SJSA1 (cell line): Measurements from ENCODE around the gene JCAD. TPM values are rescaled to one million over a fixed set of nuclear protein-coding genes. Genes with fewer than 3 reads are reported as not detected.
A peak's percentile ranks its signal among the peaks of the same experiment; 100 is the strongest.

Experiments used
- DNase-seq, 2 experiments: peaks; one replicate each; pipeline ENCODE4 v3.0.0-alpha.2; 2015 to 2020; ENCODE audit warnings: low spot score in 2 of 2, low read depth in 1 of 2
- H3K27ac ChIP-seq: fragments of 250-450 bp; sonication (Bioruptor Pico); 2 replicates; pipeline ENCODE4 v1.5.1; 2020; ENCODE audit warnings: mild to moderate bottlenecking, moderate library complexity
- H3K27me3 ChIP-seq: fragments of 250-450 bp; sonication (Bioruptor Pico); replicated peaks from 2 replicates; pipeline ENCODE4 v1.5.1; 2020; ENCODE audit warnings: mild to moderate bottlenecking, moderate library complexity
- H3K36me3 ChIP-seq: fragments of 250-450 bp; sonication (Bioruptor Pico); 2 replicates; pipeline ENCODE4 v1.5.1; 2020; ENCODE audit warnings: mild to moderate bottlenecking
- H3K4me1 ChIP-seq: fragments of 250-450 bp; sonication (Bioruptor Pico); replicated peaks from 2 replicates; pipeline ENCODE4 v1.6.1; 2021; ENCODE audit warnings: mild to moderate bottlenecking
- H3K4me3 ChIP-seq: fragments of 250-450 bp; sonication (Bioruptor Pico); 2 replicates; pipeline ENCODE4 v1.5.1; 2020; ENCODE audit warnings: mild to moderate bottlenecking
- H3K9me3 ChIP-seq: fragments of 250-450 bp; sonication (Bioruptor Pico); replicated peaks from 2 replicates; pipeline ENCODE4 v1.5.1; 2020; ENCODE audit warnings: mild to moderate bottlenecking
- total RNA-seq: library from RNA; depleted of rRNA; stranded (reverse); fragments of >200 nt; shearing (Covaris generic); gene quantifications from 2 replicates; pipeline ENCODE4 v1.2.3, GENCODE V29; 2014

The JCAD gene
- total RNA-seq, 1 experiment from 2014 or later: 24.9 TPM

GRCh38 chr10:30088178-30088577 is 28.8 kb upstream of the JCAD start:
- Histone ChIP-seq H3K4me3 (no peak overlapping the region), H3K27me3 (no peaks in the 10 kb centered on the region), H3K9me3 (0 out of 2 replicates have a peak, but pooled peaks cover 3% of the 10 kb centered on the region), H3K36me3 (no peaks in the 10 kb centered on the region), H3K27ac (no peak overlapping the region), H3K4me1 (peaks cover 7% of the 10 kb centered on the region; the same call in 1 of the 2 replicates)
- DNase-seq: no peak

GRCh38 chr10:30083934-30084333 is 24.5 kb upstream of the JCAD start:
- Histone ChIP-seq H3K4me1 (no peaks in the 10 kb centered on the region), H3K4me3 (no peak overlapping the region), H3K36me3 (no peaks in the 10 kb centered on the region), H3K9me3 (0 out of 2 replicates have a peak, but pooled peaks cover 3% of the 10 kb centered on the region), H3K27me3 (no peaks in the 10 kb centered on the region), H3K27ac (no peak overlapping the region)
- DNase-seq: no peak

GRCh38 chr10:30081182-30081581 is 21.8 kb upstream of the JCAD start:
- no peak for DNase-seq
- H3K4me3 ChIP-seq: no peak overlapping the region
- no peaks in the 10 kb centered on the region for H3K27me3 ChIP-seq
- no peak overlapping the region for H3K27ac ChIP-seq
- H3K36me3 ChIP-seq: no peaks in the 10 kb centered on the region
- 0 out of 2 replicates have a peak, but pooled peaks cover 3% of the 10 kb centered on the region for H3K9me3 ChIP-seq
- H3K4me1 ChIP-seq: no peaks in the 10 kb centered on the region

GRCh38 chr10:30080161-30080560 is 20.8 kb upstream of the JCAD start:
- H3K4me1 ChIP-seq: no peaks in the 10 kb centered on the region
- DNase-seq: no peak
- 0 out of 2 replicates have a peak, but pooled peaks cover 3% of the 10 kb centered on the region for H3K9me3 ChIP-seq
- no peak overlapping the region for H3K27ac ChIP-seq
- no peaks in the 10 kb centered on the region for H3K36me3 ChIP-seq
- no peaks in the 10 kb centered on the region for H3K27me3 ChIP-seq
- no peak overlapping the region for H3K4me3 ChIP-seq

- no peak overlapping the region for H3K4me3 ChIP-seq
- no peaks in the 10 kb centered on the region for H3K4me1 ChIP-seq
- no peaks in the 10 kb centered on the region for H3K27me3 ChIP-seq
- H3K9me3 ChIP-seq: 0 out of 2 replicates have a peak, but pooled peaks cover 3% of the 10 kb centered on the region
- no peaks in the 10 kb centered on the region for H3K36me3 ChIP-seq
- no peak for DNase-seq
- no peak overlapping the region for H3K27ac ChIP-seq
These were observed 20.0 kb upstream of the JCAD start for GRCh38 chr10:30079408-30079807.

GRCh38 chr10:30075481-30075880 is 16.1 kb upstream of the JCAD start:
- Histone ChIP-seq H3K36me3 (no peaks in the 10 kb centered on the region), H3K4me3 (no peak overlapping the region), H3K4me1 (peaks cover 4% of the 10 kb centered on the region), H3K9me3 (no peaks in the 10 kb centered on the region), H3K27ac (no peak overlapping the region), H3K27me3 (no peaks in the 10 kb centered on the region)
- DNase-seq: no peak

GRCh38 chr10:30074933-30075332 is 15.5 kb upstream of the JCAD start:
- Histone ChIP-seq H3K4me3 (no peak overlapping the region), H3K9me3 (no peaks in the 10 kb centered on the region), H3K27me3 (no peaks in the 10 kb centered on the region), H3K36me3 (no peaks in the 10 kb centered on the region), H3K27ac (no peak overlapping the region), H3K4me1 (peaks cover 9% of the 10 kb centered on the region)
- DNase-seq: no peak

GRCh38 chr10:30074090-30074489 is 14.7 kb upstream of the JCAD start:
- DNase-seq: no peak
- no peaks in the 10 kb centered on the region for H3K9me3 ChIP-seq
- no peaks in the 10 kb centered on the region for H3K27me3 ChIP-seq
- H3K4me1 ChIP-seq: peaks cover 13% of the 10 kb centered on the region
- H3K27ac ChIP-seq: no peak overlapping the region
- H3K36me3 ChIP-seq: no peaks in the 10 kb centered on the region
- H3K4me3 ChIP-seq: no peak overlapping the region

GRCh38 chr10:30073767-30074060 is 14.3 kb upstream of the JCAD start:
- Histone ChIP-seq H3K4me1 (peaks cover 17% of the 10 kb centered on the region), H3K27ac (no peak overlapping the region), H3K27me3 (no peaks in the 10 kb centered on the region), H3K9me3 (no peaks in the 10 kb centered on the region), H3K4me3 (no peak overlapping the region), H3K36me3 (no peaks in the 10 kb centered on the region)
- no peak for DNase-seq

GRCh38 chr10:30073045-30073766 is 13.8 kb upstream of the JCAD start:
- H3K36me3 ChIP-seq: no peaks in the 10 kb centered on the region
- no peaks in the 10 kb centered on the region for H3K9me3 ChIP-seq
- no peaks in the 10 kb centered on the region for H3K27me3 ChIP-seq
- no peak for DNase-seq
- H3K4me1 ChIP-seq: peaks cover 21% of the 10 kb centered on the region
- H3K27ac ChIP-seq: no peak overlapping the region
- H3K4me3 ChIP-seq: no peak overlapping the region

- Histone ChIP-seq H3K4me1 (peaks cover 21% of the 10 kb centered on the region), H3K27ac (no peak overlapping the region), H3K4me3 (no peak overlapping the region), H3K9me3 (no peaks in the 10 kb centered on the region), H3K27me3 (no peaks in the 10 kb centered on the region), H3K36me3 (no peaks in the 10 kb centered on the region)
- no peak for DNase-seq
These were observed 12.7 kb upstream of the JCAD start for GRCh38 chr10:30072068-30072467.

GRCh38 chr10:30070001-30070685 is 10.8 kb upstream of the JCAD start:
- Histone ChIP-seq H3K27ac (no peak overlapping the region), H3K36me3 (no peaks in the 10 kb centered on the region), H3K9me3 (no peaks in the 10 kb centered on the region), H3K27me3 (no peaks in the 10 kb centered on the region), H3K4me3 (no peak overlapping the region), H3K4me1 (peaks cover 21% of the 10 kb centered on the region)
- peak; percentile 35 to 59 for DNase-seq

- Histone ChIP-seq H3K27me3 (no peaks in the 10 kb centered on the region), H3K9me3 (no peaks in the 10 kb centered on the region), H3K4me1 (peaks cover 21% of the 10 kb centered on the region), H3K36me3 (no peaks in the 10 kb centered on the region), H3K27ac (no peak overlapping the region), H3K4me3 (no peak overlapping the region)
- no peak for DNase-seq
These were observed 9.3 kb upstream of the JCAD start for GRCh38 chr10:30068492-30069223.

GRCh38 chr10:30063099-30063498 is 3.7 kb upstream of the JCAD start:
- Histone ChIP-seq H3K27me3 (no peaks in the 10 kb centered on the region), H3K36me3 (peaks cover 6% of the 10 kb centered on the region; the same call in 1 of the 2 replicates), H3K27ac (peak overlapping the region; percentile 36), H3K9me3 (no peaks in the 10 kb centered on the region), H3K4me1 (peaks cover 31% of the 10 kb centered on the region), H3K4me3 (no peak overlapping the region)
- peak in 1 of 2 experiments; percentile 16 for DNase-seq
